GM19397 (cell line): ENCODE data around the gene CYB5R3.
"Not testable (repeated sequence)": the region's sequence is repeated elsewhere in the genome, so short reads cannot be mapped to it uniquely, and the experiment has no call there.

Source experiments
- ATAC-seq: cut with Tn5 transposase; IDR thresholded peaks from one replicate; pipeline ENCODE4 v1.9.1; 2021; ENCODE audit warnings: mild to moderate bottlenecking, moderate library complexity; ENCODE audit not compliant: unreplicated experiment

Gene CYB5R3

GRCh38 chr22:42575996-42576574, 73.1 kb downstream of the CYB5R3 start:
- ATAC-seq: not testable (repeated sequence)

GRCh38 chr22:42574468-42574867, 74.7 kb downstream of the CYB5R3 start:
- ATAC-seq: not testable (repeated sequence)

GRCh38 chr22:42574046-42574445, 75.1 kb downstream of the CYB5R3 start:
- not testable (repeated sequence) for ATAC-seq

GRCh38 chr22:42571068-42571467, 78.1 kb downstream of the CYB5R3 start:
- not testable (repeated sequence) for ATAC-seq

- not testable (repeated sequence) for ATAC-seq
These were observed 78.6 kb downstream of the CYB5R3 start for GRCh38 chr22:42570580-42570979.

GRCh38 chr22:42567950-42568349, 81.2 kb downstream of the CYB5R3 start:
- ATAC-seq: not testable (repeated sequence)
